Neural cell (in vitro differentiated cells): ENCODE data around the gene GRAMD2A. TPM values are rescaled to one million over a fixed set of nuclear protein-coding genes. Genes with fewer than 3 reads are reported as not detected.
"Not testable (repeated sequence)": the region's sequence is repeated elsewhere in the genome, so short reads cannot be mapped to it uniquely, and the experiment has no call there.

Experiments used
- H2AFZ ChIP-seq: fragments of 200-600, 300-800 bp; sonication (generic), shearing (Covaris generic); 2 replicates; pipeline ENCODE4 v1.6.0; 2014; ENCODE audit warnings: low read depth, mild to moderate bottlenecking, antibody characterized with exemption, low read length, moderate library complexity
- H3F3A ChIP-seq: fragments of 200-600 bp; shearing (Covaris generic); 2 replicates; pipeline ENCODE4 v1.6.1; 2016; ENCODE audit warnings: mild to moderate bottlenecking, moderate library complexity, mixed read lengths, antibody characterized with exemption, low read length; ENCODE audit not compliant: insufficient read depth, poor library complexity, severe bottlenecking
- H3K27ac ChIP-seq: fragments of 200-600, 300-800 bp; sonication (generic), shearing (Covaris generic); 2 replicates; pipeline ENCODE4 v1.5.1; 2014; ENCODE audit warnings: mild to moderate bottlenecking, low read length, moderate library complexity
- H3K27me3 ChIP-seq: fragments of 300-800, 200-600 bp; sonication (generic), shearing (Covaris generic); 2 replicates; pipeline ENCODE4 v1.6.0; 2014; ENCODE audit warnings: mild to moderate bottlenecking, low read depth, low read length, moderate library complexity; ENCODE audit not compliant: insufficient read depth
- H3K36me3 ChIP-seq: fragments of 300-800, 200-600 bp; sonication (generic), shearing (Covaris generic); 2 replicates; pipeline ENCODE4 v1.5.1; 2014; ENCODE audit warnings: mild to moderate bottlenecking, antibody characterized with exemption, low read length, moderate library complexity; ENCODE audit not compliant: insufficient read depth
- H3K4me2 ChIP-seq: fragments of 300-800, 200-600 bp; sonication (generic), shearing (Covaris generic); 2 replicates; pipeline ENCODE4 v1.6.0; 2014; ENCODE audit warnings: mild to moderate bottlenecking, low read length
- H3K4me3 ChIP-seq: fragments of 300-800, 200-600 bp; sonication (generic), shearing (Covaris generic); 2 replicates; pipeline ENCODE4 v1.5.1; 2014; ENCODE audit warnings: mild to moderate bottlenecking, low read length, moderate library complexity
- H3K79me2 ChIP-seq: fragments of 200-600 bp; shearing (Covaris generic); replicated peaks from 2 replicates; pipeline ENCODE4 v1.6.0; 2014; ENCODE audit warnings: mild to moderate bottlenecking, low read length, moderate library complexity; ENCODE audit not compliant: insufficient read depth
- H3K9ac ChIP-seq: fragments of 300-800, 200-600 bp; sonication (generic), shearing (Covaris generic); 2 replicates; pipeline ENCODE4 v1.6.1; 2016; ENCODE audit warnings: mild to moderate bottlenecking, low read length, mixed read lengths
- H3K9me2 ChIP-seq: fragments of 200-600 bp; shearing (Covaris generic); 2 replicates; pipeline ENCODE4 v1.6.1; 2016; ENCODE audit warnings: mild to moderate bottlenecking, low read length, mixed read lengths; ENCODE audit not compliant: insufficient read depth
- H3K9me3 ChIP-seq: fragments of 200-600, 300-800 bp; sonication (generic), shearing (Covaris generic); 2 replicates; pipeline ENCODE4 v1.6.1; 2016; ENCODE audit warnings: mild to moderate bottlenecking, mixed run types, low read length, moderate library complexity, mixed read lengths
- H4K20me1 ChIP-seq: fragments of 200-600 bp; shearing (Covaris generic); 2 replicates; pipeline ENCODE4 v1.6.1; 2016; ENCODE audit warnings: mild to moderate bottlenecking, mixed run types; ENCODE audit not compliant: insufficient read depth
- EP300 ChIP-seq: fragments of 450-650 bp; conservative IDR thresholded peaks from 2 replicates; pipeline ENCODE4 v1.6.1; 2014; ENCODE audit warnings: antibody characterized with exemption, mild to moderate bottlenecking, moderate library complexity; ENCODE audit not compliant: poor library complexity, severe bottlenecking
- EZH2 ChIP-seq: fragments of 200-600, 300-800 bp; shearing (Covaris generic), sonication (generic); IDR thresholded peaks from 2 replicates; pipeline ENCODE4 v1.6.1; 2014; ENCODE audit warnings: antibody characterized with exemption, low read length, borderline replicate concordance, mild to moderate bottlenecking; ENCODE audit not compliant: insufficient read depth, poor library complexity, severe bottlenecking
- MXI1 ChIP-seq: fragments of 450-650 bp; conservative IDR thresholded peaks from 2 replicates; pipeline ENCODE4 v1.6.1; 2014; ENCODE audit warnings: antibody characterized with exemption, mild to moderate bottlenecking; ENCODE audit not compliant: poor library complexity, severe bottlenecking
- POLR2AphosphoS5 ChIP-seq: IDR thresholded peaks from 2 replicates; pipeline ENCODE4 v1.6.1; 2012
- RAD21 ChIP-seq: fragments of 450-650 bp; conservative IDR thresholded peaks from 2 replicates; pipeline ENCODE4 v1.6.1; 2014; ENCODE audit warnings: antibody characterized with exemption, mild to moderate bottlenecking, moderate library complexity
- SMC3 ChIP-seq: fragments of 450-650 bp; conservative IDR thresholded peaks from 2 replicates; pipeline ENCODE4 v1.6.1; 2014; ENCODE audit warnings: antibody characterized with exemption, mild to moderate bottlenecking, moderate library complexity; ENCODE audit not compliant: poor library complexity
- TAF1 ChIP-seq: IDR thresholded peaks from 2 replicates; pipeline ENCODE4 v1.6.1; 2012; ENCODE audit warnings: low read depth
- polyA plus RNA-seq: library from polyadenylated mRNA; depleted of rRNA; stranded (reverse); fragments of >200 nt; gene quantifications from 2 replicates; pipeline ENCODE4 v1.2.3, GENCODE V29; 2014
- TF ChIP-seq, protein P1 (sequence below): IDR thresholded peaks from 2 replicates; pipeline ENCODE4 v1.6.1; 2012; ENCODE audit warnings: borderline replicate concordance
- TF ChIP-seq, protein P2 (sequence below): fragments of 450-650 bp; IDR thresholded peaks from 2 replicates; pipeline ENCODE4 v1.5.1; 2014; ENCODE audit warnings: antibody characterized with exemption, mild to moderate bottlenecking, moderate library complexity; ENCODE audit not compliant: poor library complexity, severe bottlenecking

GRAMD2A gene
- polyA plus RNA-seq, 1 donor from 2014 or later, result 1.9 TPM

DNA sequence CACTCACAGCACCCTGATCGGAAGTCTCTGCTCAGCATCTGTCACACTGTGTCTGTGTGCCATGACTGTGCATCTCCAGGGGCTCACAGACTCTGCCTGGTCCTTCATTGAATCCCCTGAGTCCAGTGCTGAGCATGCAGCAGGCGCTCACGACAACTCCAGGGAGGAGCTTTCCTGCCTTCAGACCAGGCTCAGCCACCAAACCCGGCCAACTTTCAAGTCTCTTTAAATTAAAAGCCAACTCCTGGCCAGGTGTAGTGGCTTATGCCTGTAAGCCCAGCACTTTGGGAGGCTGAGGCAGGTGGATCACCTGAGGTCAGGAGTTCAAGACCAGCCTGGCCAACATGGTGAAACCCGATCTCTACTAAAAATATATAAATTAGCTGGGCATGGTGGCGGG is 24.2 kb downstream of the GRAMD2A start:
- TF ChIP-seq EP300 (no peak), POLR2AphosphoS5 (no peak), RAD21 (no peak), EZH2 (no peak), SMC3 (no peak), MXI1 (no peak), TAF1 (no peak)
- TF ChIP-seq, protein P1, sequence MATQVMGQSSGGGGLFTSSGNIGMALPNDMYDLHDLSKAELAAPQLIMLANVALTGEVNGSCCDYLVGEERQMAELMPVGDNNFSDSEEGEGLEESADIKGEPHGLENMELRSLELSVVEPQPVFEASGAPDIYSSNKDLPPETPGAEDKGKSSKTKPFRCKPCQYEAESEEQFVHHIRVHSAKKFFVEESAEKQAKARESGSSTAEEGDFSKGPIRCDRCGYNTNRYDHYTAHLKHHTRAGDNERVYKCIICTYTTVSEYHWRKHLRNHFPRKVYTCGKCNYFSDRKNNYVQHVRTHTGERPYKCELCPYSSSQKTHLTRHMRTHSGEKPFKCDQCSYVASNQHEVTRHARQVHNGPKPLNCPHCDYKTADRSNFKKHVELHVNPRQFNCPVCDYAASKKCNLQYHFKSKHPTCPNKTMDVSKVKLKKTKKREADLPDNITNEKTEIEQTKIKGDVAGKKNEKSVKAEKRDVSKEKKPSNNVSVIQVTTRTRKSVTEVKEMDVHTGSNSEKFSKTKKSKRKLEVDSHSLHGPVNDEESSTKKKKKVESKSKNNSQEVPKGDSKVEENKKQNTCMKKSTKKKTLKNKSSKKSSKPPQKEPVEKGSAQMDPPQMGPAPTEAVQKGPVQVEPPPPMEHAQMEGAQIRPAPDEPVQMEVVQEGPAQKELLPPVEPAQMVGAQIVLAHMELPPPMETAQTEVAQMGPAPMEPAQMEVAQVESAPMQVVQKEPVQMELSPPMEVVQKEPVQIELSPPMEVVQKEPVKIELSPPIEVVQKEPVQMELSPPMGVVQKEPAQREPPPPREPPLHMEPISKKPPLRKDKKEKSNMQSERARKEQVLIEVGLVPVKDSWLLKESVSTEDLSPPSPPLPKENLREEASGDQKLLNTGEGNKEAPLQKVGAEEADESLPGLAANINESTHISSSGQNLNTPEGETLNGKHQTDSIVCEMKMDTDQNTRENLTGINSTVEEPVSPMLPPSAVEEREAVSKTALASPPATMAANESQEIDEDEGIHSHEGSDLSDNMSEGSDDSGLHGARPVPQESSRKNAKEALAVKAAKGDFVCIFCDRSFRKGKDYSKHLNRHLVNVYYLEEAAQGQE, result no peak
- TF ChIP-seq, protein P2, sequence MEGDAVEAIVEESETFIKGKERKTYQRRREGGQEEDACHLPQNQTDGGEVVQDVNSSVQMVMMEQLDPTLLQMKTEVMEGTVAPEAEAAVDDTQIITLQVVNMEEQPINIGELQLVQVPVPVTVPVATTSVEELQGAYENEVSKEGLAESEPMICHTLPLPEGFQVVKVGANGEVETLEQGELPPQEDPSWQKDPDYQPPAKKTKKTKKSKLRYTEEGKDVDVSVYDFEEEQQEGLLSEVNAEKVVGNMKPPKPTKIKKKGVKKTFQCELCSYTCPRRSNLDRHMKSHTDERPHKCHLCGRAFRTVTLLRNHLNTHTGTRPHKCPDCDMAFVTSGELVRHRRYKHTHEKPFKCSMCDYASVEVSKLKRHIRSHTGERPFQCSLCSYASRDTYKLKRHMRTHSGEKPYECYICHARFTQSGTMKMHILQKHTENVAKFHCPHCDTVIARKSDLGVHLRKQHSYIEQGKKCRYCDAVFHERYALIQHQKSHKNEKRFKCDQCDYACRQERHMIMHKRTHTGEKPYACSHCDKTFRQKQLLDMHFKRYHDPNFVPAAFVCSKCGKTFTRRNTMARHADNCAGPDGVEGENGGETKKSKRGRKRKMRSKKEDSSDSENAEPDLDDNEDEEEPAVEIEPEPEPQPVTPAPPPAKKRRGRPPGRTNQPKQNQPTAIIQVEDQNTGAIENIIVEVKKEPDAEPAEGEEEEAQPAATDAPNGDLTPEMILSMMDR, result no peak

GRCh38 chr15:72172796-72173195 is 24.8 kb downstream of the GRAMD2A start:
- Histone ChIP-seq H3K9me3 (no peaks in the 10 kb centered on the region), H2AFZ (no peak overlapping the region), H3K79me2 (no peaks in the 10 kb centered on the region), H3K9me2 (no peaks in the 10 kb centered on the region), H3K4me3 (no peak overlapping the region), H3K36me3 (no peaks in the 10 kb centered on the region), H4K20me1 (no peaks in the 10 kb centered on the region), H3K4me2 (no peak overlapping the region), H3K27me3 (no peaks in the 10 kb centered on the region), H3K9ac (no peak overlapping the region), H3K27ac (no peak overlapping the region), H3F3A (no peaks in the 10 kb centered on the region)
- no peak for TF ChIP-seq TAF1
- no peak for TF ChIP-seq SMC3
- no peak for TF ChIP-seq EP300
- no peak for TF ChIP-seq MXI1

More for the DNA sequence above, 24.2 kb downstream of the GRAMD2A start:
- H3F3A ChIP-seq, result no peaks in the 10 kb centered on the region
- H3K4me3 ChIP-seq, result no peak overlapping the region
- H3K27me3 ChIP-seq, result no peaks in the 10 kb centered on the region
- no peak overlapping the region for H2AFZ ChIP-seq
- H3K9me2 ChIP-seq, result no peaks in the 10 kb centered on the region
- no peaks in the 10 kb centered on the region for H3K79me2 ChIP-seq
- no peak overlapping the region for H3K4me2 ChIP-seq
- H3K9ac ChIP-seq, result no peak overlapping the region
- H3K9me3 ChIP-seq, result no peaks in the 10 kb centered on the region
- no peak overlapping the region for H3K27ac ChIP-seq
- H4K20me1 ChIP-seq, result no peaks in the 10 kb centered on the region
- H3K36me3 ChIP-seq, result no peaks in the 10 kb centered on the region

DNA sequence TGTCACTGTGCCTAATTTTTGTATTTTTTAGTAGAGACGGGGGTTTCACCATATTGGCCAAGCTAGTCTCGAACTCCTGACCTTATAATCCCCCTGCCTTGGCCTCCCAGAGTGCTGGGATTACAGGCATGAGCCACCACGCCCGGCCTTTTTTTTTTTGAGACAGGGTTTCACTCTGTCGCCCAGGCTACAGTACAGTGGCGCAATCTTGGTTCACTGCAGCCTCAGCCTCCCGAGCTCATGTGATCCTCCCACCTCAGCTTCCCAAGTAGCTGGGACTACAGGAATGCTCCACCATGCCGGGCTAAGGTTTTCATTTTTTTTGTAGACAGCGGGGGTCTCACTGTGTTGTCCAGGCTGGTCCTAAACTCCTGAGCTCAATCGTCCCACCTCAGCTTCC is 25.6 kb downstream of the GRAMD2A start:
- H3K4me3 ChIP-seq, H3K27me3 ChIP-seq, H3K79me2 ChIP-seq, H3K36me3 ChIP-seq, H2AFZ ChIP-seq, H3F3A ChIP-seq, H3K4me2 ChIP-seq, H3K9ac ChIP-seq, H3K27ac ChIP-seq, H4K20me1 ChIP-seq, H3K9me2 ChIP-seq, H3K9me3 ChIP-seq: not testable (repeated sequence)
